Psoas muscle (tissue), 8 donors: ENCODE data around the gene DRAXIN. TPM values are rescaled to one million over a fixed set of nuclear protein-coding genes. Genes with fewer than 3 reads are reported as not detected.

Experiments
- ATAC-seq, 4 donors: fragments of 200-7000 bp; cut with Tn5 transposase; one replicate each; pipeline ENCODE4 v1.9.1; 2020; ENCODE audit warnings: moderate library complexity in 3 of 4, mild to moderate bottlenecking in 2 of 4
- DNase-seq, 2 donors: peaks; one replicate each; pipeline ENCODE4 v3.0.0-alpha.2; 2020
- H3K27ac ChIP-seq: fragments of 200-600 bp; one replicate; pipeline ENCODE4 v1.8.0; 2022
- H3K27me3 ChIP-seq, 3 donors: fragments of 200-600 bp in 1 of 3; one replicate each; pipeline versions ENCODE4 v1.6.1 to v1.8.0; 2013 to 2022; ENCODE audit warnings: low read length in 2 of 3, mild to moderate bottlenecking in 2 of 3, moderate library complexity in 1 of 3; ENCODE audit not compliant: insufficient read depth in 3 of 3
- H3K36me3 ChIP-seq, 2 donors: fragments of 200-600 bp in 1 of 2; one replicate each; pipeline versions ENCODE4 v1.6.1 to v1.8.0; 2013 to 2022; ENCODE audit warnings: low read depth in 1 of 2, mild to moderate bottlenecking in 1 of 2, moderate library complexity in 1 of 2; ENCODE audit not compliant: insufficient read depth in 1 of 2
- H3K4me1 ChIP-seq: fragments of 200-600 bp; one replicate; pipeline ENCODE4 v1.8.0; 2022
- H3K4me3 ChIP-seq: fragments of 200-600 bp; one replicate; pipeline ENCODE4 v1.8.0; 2022; ENCODE audit warnings: mild to moderate bottlenecking
- H3K9me3 ChIP-seq: fragments of 200-600 bp; one replicate; pipeline ENCODE4 v1.8.0; 2022
- CTCF ChIP-seq: fragments of 200-600 bp; IDR thresholded peaks from one replicate; pipeline ENCODE4 v1.8.0; 2022; ENCODE audit warnings: antibody characterized with exemption
- WGBS, 3 donors: extraction: QIAGEN DNeasy Blood & Tissue Kit; methylation state at CpG; one replicate each; pipeline versions ENCODE4 v1.1.6 to v1.1.7; 2013; 5-methylcytosine and 5-hydroxymethylcytosine counted together
- intact Hi-C, 2 donors: fragments of 100-400 bp; cut with DNase I; formaldehyde crosslinking; loops; one replicate each; pipeline versions ENCODE4 v1.11.0 to v1.14.2; 2022
- polyA plus RNA-seq, 3 donors: library from polyadenylated mRNA; stranded (reverse); fragments of 200-250 nt; gene quantifications; one replicate each; pipeline ENCODE4 v1.2.3, GENCODE V29; 2013
- total RNA-seq, 4 donors: library from RNA; stranded (reverse); fragmentation: NEBNext Ultra II Directional in 2 of 4; extraction: Animal tissue kit (Norgen Biotek cat#: 25700) in 2 of 4; gene quantifications; one replicate each; pipeline versions ENCODE4 v1.2.1 to v1.2.4, GENCODE V29; 2021 to 2023
- donor health status: healthy with polysubstance abuse.
- donor health status: DM: no; HTN: no; CAD: no; lungs with moderate emphysema.
- donor health status: Bipolar disorder and iron deficiency.
- donor health status: healthy.
- donor health status: DM: yes; HTN: yes; CAD: no.
- donor health status: DM: no; HTN: no; CAD: no.
- donor health status: DM: no; HTN: no; CAD: no.
- donor health status: DM: yes; HTN: yes; CAD: no.

The DRAXIN gene
- total and polyA plus RNA-seq, 7 donors = 0.01 to 0.65 (median 0.04) TPM; not detected in 4

- Histone ChIP-seq H3K36me3 (no peaks in the 10 kb centered on the region), H3K4me1 (no peaks in the 10 kb centered on the region), H3K27ac (no peak overlapping the region), H3K9me3 (no peaks in the 10 kb centered on the region), H3K4me3 (peak overlapping the region; percentile 55), H3K27me3 (peaks cover 0 to 57% (median 23%) of the 10 kb centered on the region in 3 donors)
- DNase-seq (no peak), ATAC-seq (no peak)
- WGBS, 3 donors = 4 to 10% (median 5%) methylated on average over 47 to 64 of the region's 64 CpGs
- intact Hi-C loops = no loop called here
- no peak for TF ChIP-seq CTCF
Measured at GRCh38 chr1:11691928-11692711, 610 bp downstream of the DRAXIN start.

GRCh38 chr1:11693024-11693590 is 1.6 kb downstream of the DRAXIN start:
- 7 to 18% (median 14%) methylated on average over 6 of the region's 6 CpGs for WGBS, 3 donors
- intact Hi-C loops = no loop called here
- TF ChIP-seq CTCF = no peak

GRCh38 chr1:11693917-11694316 is 2.4 kb downstream of the DRAXIN start:
- DNase-seq = no peak
- no peak for ATAC-seq
- no peaks in the 10 kb centered on the region for H3K4me1 ChIP-seq
- no peak overlapping the region for H3K27ac ChIP-seq
- intact Hi-C loops = no loop called here
- no peak overlapping the region for H3K4me3 ChIP-seq
- WGBS, 3 donors = 57 to 68% (median 57%) methylated on average over 5 of the region's 5 CpGs
- H3K27me3 ChIP-seq = peaks cover 0 to 62% (median 23%) of the 10 kb centered on the region in 3 donors
- no peak for TF ChIP-seq CTCF
- H3K9me3 ChIP-seq = no peaks in the 10 kb centered on the region
- no peaks in the 10 kb centered on the region for H3K36me3 ChIP-seq

More at GRCh38 chr1:11693024-11693590, 1.6 kb downstream of the DRAXIN start:
- peak in 1 of 2 donors; percentile 35 for DNase-seq
- no peak overlapping the region for H3K27ac ChIP-seq
- no peaks in the 10 kb centered on the region for H3K4me1 ChIP-seq
- no peaks in the 10 kb centered on the region for H3K9me3 ChIP-seq
- ATAC-seq = peak in 3 of 4 donors; percentile 59 to 65 (median 61)
- no peak overlapping the region for H3K4me3 ChIP-seq
- H3K27me3 ChIP-seq = peaks cover 0 to 57% (median 23%) of the 10 kb centered on the region in 3 donors
- no peaks in the 10 kb centered on the region for H3K36me3 ChIP-seq

- Histone ChIP-seq H3K9me3 (no peaks in the 10 kb centered on the region), H3K27me3 (peaks cover 0 to 67% (median 17%) of the 10 kb centered on the region in 3 donors), H3K4me3 (no peak overlapping the region), H3K4me1 (peaks cover 6% of the 10 kb centered on the region), H3K36me3 (no peaks in the 10 kb centered on the region), H3K27ac (no peak overlapping the region)
- no peak for TF ChIP-seq CTCF
- intact Hi-C loops = no loop called here
- no peak for ATAC-seq
- DNase-seq = no peak
- 81 to 94% (median 89%) methylated on average over 6 of the region's 6 CpGs for WGBS, 3 donors
Measured at GRCh38 chr1:11695861-11696260, 4.4 kb downstream of the DRAXIN start.
